ENCODE results near the gene DLGAP1.
"Not testable (repeated sequence)": the region's sequence is repeated elsewhere in the genome, so short reads cannot be mapped to it uniquely, and the experiment has no call there.

DLGAP1 gene

GRCh38 chr18:3479978-3480509 lies 975.1 kb downstream of the DLGAP1 start:
- DNase-seq: no peak

- no peak for DNase-seq
Measured at GRCh38 chr18:3478262-3478978, 976.7 kb downstream of the DLGAP1 start.

- DNase-seq: no peak
Measured at GRCh38 chr18:3472681-3473544, 982.2 kb downstream of the DLGAP1 start.

GRCh38 chr18:3472121-3472520 lies 983.0 kb downstream of the DLGAP1 start:
- not testable (repeated sequence) for DNase-seq

GRCh38 chr18:3471141-3471648 lies 983.9 kb downstream of the DLGAP1 start:
- no peak for DNase-seq

- DNase-seq: no peak
Measured at GRCh38 chr18:3468833-3469232, 986.3 kb downstream of the DLGAP1 start.

GRCh38 chr18:3468066-3468705 lies 986.9 kb downstream of the DLGAP1 start:
- DNase-seq: no peak

GRCh38 chr18:3466872-3467271 lies 988.2 kb downstream of the DLGAP1 start:
- DNase-seq: no peak

GRCh38 chr18:3466045-3466444 lies 989.1 kb downstream of the DLGAP1 start:
- DNase-seq: no peak

- DNase-seq: no peak
Measured at GRCh38 chr18:3463051-3463450, 992.1 kb downstream of the DLGAP1 start.

GRCh38 chr18:3461704-3462103 lies 993.4 kb downstream of the DLGAP1 start:
- DNase-seq: no peak

- no peak for DNase-seq
Measured at GRCh38 chr18:3460823-3461398, 994.2 kb downstream of the DLGAP1 start.

- no peak for DNase-seq
Measured at GRCh38 chr18:3458952-3459853, 995.9 kb downstream of the DLGAP1 start.

GRCh38 chr18:3458378-3458777 lies 996.7 kb downstream of the DLGAP1 start:
- no peak for DNase-seq

- DNase-seq: no peak
Measured at GRCh38 chr18:3457261-3457724, 997.8 kb downstream of the DLGAP1 start.

- DNase-seq: peak in 1 of 2 experiments; percentile 21
Measured at GRCh38 chr18:3456686-3457069, 998.4 kb downstream of the DLGAP1 start.

- DNase-seq: no peak
Measured at GRCh38 chr18:3455907-3456685, 999.0 kb downstream of the DLGAP1 start.

- DNase-seq: no peak
Measured at GRCh38 chr18:3455090-3455635, 999.9 kb downstream of the DLGAP1 start.

GRCh38 chr18:3454365-3455089 lies 1000.6 kb downstream of the DLGAP1 start:
- DNase-seq: peak; percentile 19 to 41

All from SHP77 (cell line).